Measurements from ENCODE around the gene VTI1A.

Gene VTI1A

DNA sequence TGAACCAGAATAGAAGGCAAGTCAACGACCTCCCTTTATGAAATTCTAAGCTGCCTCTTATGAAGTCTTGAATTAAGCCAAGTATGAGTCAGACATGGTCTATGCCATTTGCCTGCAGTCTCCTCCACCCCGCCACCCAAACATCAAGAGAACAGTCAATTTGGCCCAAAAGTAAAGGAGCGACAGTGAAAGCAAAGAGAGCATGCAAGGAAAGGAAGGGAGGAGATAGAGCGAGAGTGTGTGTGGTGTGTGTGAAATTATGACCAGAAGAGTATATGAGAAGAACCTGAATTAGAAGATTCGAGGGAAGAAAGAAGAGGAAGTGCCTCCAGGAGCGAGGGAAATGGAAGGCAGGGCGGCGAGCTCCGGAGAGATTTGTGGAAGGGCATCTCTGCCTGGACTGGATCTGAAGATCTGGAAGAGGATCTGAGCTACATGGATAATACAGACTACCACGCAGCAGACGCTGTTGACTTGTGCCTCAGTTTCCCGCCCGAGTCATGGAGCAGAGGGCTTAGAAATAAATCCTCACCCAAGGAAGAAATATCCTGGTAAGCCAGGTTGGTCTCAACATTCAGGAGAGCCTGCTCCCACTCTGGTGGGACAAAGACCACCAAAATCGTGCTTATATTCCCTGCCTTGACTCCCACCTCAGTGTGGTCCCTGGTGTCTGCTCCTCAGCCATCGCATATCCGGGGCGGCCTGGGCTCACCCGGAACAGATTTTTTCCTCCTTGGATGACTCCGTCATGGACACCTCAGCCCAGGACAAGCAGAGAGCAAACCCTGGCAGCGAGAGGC is 760 bp upstream of the VTI1A start:
- no peak for DNase-seq (ENCODE audit: low spot score)
- in situ Hi-C loops (cut with MboI; ENCODE audit: low pct_unique_long_range_greater_than_20kb, low sequenced_read_pairs, unreplicated experiment), result loop anchor here (25.0 kb wide), 1 partner anchor 259 kb away; the partner anchor contains the start of gene GPAM
- TF ChIP-seq, protein P1, sequence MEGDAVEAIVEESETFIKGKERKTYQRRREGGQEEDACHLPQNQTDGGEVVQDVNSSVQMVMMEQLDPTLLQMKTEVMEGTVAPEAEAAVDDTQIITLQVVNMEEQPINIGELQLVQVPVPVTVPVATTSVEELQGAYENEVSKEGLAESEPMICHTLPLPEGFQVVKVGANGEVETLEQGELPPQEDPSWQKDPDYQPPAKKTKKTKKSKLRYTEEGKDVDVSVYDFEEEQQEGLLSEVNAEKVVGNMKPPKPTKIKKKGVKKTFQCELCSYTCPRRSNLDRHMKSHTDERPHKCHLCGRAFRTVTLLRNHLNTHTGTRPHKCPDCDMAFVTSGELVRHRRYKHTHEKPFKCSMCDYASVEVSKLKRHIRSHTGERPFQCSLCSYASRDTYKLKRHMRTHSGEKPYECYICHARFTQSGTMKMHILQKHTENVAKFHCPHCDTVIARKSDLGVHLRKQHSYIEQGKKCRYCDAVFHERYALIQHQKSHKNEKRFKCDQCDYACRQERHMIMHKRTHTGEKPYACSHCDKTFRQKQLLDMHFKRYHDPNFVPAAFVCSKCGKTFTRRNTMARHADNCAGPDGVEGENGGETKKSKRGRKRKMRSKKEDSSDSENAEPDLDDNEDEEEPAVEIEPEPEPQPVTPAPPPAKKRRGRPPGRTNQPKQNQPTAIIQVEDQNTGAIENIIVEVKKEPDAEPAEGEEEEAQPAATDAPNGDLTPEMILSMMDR (IDR thresholded peaks at IDR 0.05; ENCODE audit: extremely low read depth, insufficient read depth, missing control alignments), result no peak

DNA sequence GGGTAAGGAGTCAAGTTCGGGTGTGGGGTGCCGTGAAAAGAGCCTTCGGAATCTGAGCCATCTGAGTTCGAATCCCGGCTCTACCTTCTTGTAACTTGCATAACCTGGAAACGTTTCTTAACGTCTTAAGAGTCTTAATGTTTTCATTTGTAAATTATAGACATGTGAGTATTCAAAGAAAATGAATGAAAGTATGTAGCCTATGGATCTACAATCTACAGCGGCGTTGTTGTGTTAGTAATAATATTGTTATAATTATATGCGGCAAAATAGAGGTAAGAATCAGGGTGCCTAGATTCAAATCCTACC is 559 bp downstream of the VTI1A start:
- DNase-seq (ENCODE audit: low spot score), result no peak
- in situ Hi-C loops (cut with MboI; ENCODE audit: low pct_unique_long_range_greater_than_20kb, low sequenced_read_pairs, unreplicated experiment), result loop anchor here (25.0 kb wide), 1 partner anchor 260 kb away; the partner anchor contains the start of gene GPAM
- TF ChIP-seq, protein P1 (IDR thresholded peaks at IDR 0.05; ENCODE audit: extremely low read depth, insufficient read depth, missing control alignments), result no peak

DNA sequence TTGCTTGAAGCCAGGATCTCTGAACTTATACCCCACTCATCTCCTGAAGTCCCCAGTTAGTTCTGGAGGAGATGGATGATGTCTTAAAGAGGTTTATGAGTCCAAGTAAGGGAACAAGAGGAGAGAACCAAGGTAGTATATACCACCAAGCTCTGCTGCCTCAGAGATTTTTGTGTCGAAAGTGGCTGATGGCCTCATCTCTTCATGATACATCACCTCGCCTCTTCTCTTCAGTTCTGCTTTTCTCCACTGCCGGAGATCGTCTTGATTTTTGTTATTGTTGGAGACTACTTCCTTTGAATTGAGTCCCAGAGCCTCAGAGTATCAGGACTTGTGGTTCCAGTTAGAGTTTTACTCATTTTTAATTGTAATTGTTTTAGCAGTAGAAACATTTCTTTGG is 1.9 kb downstream of the VTI1A start:
- TF ChIP-seq, protein P1 (IDR thresholded peaks at IDR 0.05; ENCODE audit: extremely low read depth, insufficient read depth, missing control alignments), result no peak
- in situ Hi-C loops (cut with MboI; ENCODE audit: low pct_unique_long_range_greater_than_20kb, low sequenced_read_pairs, unreplicated experiment), result loop anchor here (25.0 kb wide), 1 partner anchor 262 kb away; the partner anchor contains the start of gene GPAM
- no peak for DNase-seq (ENCODE audit: low spot score)

DNA sequence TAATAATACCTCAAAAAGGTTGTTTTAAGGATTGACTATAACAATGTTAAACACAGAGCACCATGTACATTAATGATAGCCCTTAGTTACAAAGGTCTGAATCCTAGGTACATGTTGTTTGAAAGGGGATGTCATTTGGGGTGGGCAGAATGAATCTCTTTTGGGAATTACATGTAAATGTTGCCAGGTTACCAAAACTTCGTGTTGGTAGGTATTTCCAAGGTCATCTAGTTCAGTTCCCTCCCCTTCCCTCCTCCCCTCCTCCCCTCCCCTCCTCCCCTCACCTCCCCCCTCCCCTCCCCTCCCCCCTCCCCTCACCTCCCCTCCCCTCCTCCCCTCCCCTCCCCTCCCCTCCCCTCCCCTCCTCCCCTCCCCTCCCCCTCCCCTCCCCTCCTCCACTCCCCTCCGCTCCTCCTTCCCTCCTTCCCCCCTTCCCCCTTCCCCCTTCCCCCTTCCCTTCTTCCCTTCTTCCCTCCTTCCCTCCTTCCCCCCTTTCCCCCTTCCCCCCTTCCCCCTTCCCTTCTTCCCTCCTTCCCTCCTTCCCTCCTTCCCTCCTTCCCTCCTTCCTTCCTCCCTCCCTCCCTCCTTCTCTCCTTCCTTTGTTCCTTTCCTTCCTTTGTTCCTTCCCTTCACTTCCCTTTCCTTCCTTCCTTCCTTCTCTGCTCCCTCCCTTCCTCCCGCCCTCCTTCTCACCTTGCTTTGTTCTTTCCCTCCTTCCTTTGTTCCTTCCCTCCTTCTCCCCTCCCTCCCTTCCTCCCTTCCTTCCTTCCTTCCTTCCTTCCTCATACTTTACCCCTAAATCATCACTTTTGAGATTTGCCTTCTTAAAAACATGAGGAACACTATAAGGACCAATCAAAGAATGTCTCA is 8.1 kb downstream of the VTI1A start:
- DNase-seq (ENCODE audit: low spot score), result no peak
- in situ Hi-C loops (cut with MboI; ENCODE audit: low pct_unique_long_range_greater_than_20kb, low sequenced_read_pairs, unreplicated experiment), result no loop called here
- TF ChIP-seq, protein P1 (IDR thresholded peaks at IDR 0.05; ENCODE audit: extremely low read depth, insufficient read depth, missing control alignments), result no peak

DNA sequence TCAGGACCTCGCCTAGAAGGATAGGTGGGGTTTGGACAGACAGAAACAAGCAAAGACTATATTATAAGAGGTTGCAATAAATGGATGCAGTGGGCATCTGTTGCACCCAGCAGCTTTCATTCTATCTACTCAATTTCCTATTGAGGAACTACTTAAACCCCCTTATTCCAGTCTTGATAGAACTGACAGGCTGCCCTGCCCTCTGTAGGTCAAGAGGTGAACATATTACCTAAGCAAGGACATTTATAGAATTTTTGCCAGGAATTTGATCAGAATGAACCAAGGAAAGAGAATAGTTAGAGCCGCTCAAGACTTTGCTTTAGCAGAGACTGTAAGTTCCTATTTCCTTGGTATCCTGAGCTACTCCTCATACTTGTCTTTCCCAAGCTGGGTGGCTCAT is 9.5 kb downstream of the VTI1A start:
- no peak for DNase-seq (ENCODE audit: low spot score)
- in situ Hi-C loops (cut with MboI; ENCODE audit: low pct_unique_long_range_greater_than_20kb, low sequenced_read_pairs, unreplicated experiment), result no loop called here
- TF ChIP-seq, protein P1 (IDR thresholded peaks at IDR 0.05; ENCODE audit: extremely low read depth, insufficient read depth, missing control alignments), result peak; percentile 29

DNA sequence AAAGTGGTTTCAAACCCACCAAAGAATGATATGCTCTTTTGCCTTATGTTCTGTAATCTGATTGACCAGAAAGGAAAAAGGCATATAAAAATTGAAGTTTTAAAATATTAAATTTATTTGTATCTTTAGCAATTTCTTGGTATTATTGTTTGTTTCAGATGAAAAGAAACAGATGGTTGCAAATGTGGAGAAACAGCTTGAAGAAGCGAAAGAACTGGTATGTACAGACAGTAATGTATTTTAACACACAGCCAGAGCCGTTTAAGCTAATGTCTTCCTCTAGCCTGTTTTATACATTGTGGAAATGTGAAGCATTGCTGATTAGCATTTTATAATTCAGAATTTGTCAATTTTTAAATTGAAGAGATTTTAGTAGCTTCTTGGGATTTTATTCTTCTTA is 13.4 kb downstream of the VTI1A start:
- TF ChIP-seq, protein P1 (IDR thresholded peaks at IDR 0.05; ENCODE audit: extremely low read depth, insufficient read depth, missing control alignments), result no peak
- in situ Hi-C loops (cut with MboI; ENCODE audit: low pct_unique_long_range_greater_than_20kb, low sequenced_read_pairs, unreplicated experiment), result no loop called here
- DNase-seq (ENCODE audit: low spot score), result no peak
